G401.6 (cell line): Measurements from ENCODE around the gene MYOCD.

ENCODE experiments used
- FAIRE-seq: peaks from 2 replicates; lab custom pipeline; 2012; peaks lifted over from hg19 to GRCh38; lab: Jason Lieb, UNC

The MYOCD gene

DNA sequence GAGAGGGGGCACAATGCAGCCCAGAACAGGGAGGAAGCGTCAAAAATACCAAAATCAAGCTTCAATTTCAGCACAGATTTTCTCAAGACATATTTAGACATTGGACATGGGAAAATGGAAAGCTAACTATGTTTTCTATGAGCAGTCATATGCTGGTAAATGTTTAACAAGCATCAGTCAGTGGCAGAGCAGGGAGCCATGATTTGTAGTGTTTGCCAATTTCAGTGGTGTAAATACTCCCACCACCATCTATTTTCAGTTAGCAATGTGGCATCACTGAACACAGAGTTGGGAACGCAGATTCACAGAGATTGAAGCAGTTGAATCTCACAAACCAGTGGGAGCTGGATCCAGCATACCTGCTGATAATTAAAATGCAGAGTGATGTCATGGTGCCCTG is 24.6 kb upstream of the MYOCD start:
- no peak for FAIRE-seq

DNA sequence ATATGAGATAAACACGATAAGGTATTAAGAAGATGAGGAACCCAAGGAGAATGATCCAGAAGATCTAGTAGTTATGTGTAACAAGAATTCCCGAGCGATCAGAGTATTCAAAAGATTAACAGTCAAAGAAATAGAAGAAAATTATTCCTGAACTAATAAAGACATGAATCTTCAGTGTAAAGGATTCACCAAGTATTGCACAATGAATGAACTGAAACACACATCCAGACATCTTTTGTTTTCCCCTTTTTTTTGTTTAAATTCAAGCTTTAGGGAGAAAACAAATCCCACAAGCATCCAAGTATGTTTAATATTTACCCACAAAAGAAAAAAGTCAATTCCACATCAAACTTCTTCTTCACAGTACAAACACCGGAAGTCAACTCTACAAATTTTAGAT is 23.7 kb upstream of the MYOCD start:
- no peak for FAIRE-seq

DNA sequence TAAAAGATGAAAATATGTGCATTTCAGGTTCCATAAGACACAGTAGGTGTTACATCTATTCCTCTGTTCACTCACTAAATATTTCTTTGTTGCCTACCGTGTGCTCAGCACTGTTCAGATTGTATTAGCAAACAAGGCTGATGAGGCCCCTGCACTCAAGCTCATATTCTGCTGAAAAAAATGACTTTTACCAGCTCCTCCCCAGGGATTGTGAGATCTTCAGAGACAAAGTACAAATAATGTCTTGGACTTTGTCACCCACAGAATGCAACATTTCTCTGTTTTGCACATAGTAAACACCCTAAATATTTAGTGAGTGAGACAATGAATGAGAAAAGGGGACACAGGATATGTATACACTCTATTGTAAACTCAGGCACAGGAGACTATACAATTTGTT is 21.9 kb upstream of the MYOCD start:
- FAIRE-seq: no peak

DNA sequence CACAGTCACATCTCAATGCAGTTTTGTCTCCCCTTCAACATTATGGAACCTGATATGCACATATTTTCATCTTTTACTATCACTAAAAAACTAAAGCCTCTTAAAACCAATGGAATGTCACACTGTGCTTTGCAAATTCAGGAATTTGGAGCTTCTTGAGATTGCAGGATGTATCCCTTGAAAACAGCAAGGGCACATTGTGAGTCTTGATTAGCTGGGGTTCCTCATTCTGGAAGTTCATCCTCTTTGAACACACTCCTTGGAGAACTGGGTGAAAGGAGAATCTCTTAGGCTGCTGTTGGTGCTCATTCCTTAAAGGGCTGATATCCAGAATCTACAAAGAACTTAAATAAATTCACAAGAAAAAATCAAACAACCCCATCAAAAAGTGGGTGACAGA is 21.1 kb upstream of the MYOCD start:
- FAIRE-seq: no peak

DNA sequence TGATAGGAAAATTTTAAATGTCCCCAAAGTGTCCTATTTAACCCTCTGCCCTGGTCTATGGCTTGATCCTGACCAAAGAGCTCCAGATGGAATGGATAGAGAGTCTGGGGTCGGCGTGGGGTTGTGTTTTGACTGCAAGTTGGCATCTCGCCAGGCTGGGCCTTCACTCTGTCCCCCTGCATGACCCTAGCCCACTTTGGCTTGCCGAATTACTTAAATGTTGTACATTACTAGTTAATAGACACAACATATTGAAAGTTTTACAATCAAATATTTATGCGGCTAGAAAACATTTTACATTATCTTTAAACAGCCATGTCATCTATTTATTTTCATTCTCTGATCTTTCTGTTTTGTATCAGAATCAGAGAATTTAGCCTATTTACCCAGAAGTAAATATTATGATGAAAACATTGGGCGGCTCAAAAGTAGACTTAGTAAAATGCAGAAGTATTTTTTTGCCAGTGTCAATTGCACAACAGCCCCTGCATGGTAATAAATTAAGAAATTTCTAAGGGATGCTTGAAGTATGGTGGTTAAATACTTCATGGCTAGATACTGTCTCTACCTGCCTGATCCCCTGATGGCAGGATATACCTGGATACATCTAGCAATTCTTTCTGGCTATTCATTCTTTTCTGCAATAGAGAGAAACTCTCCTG is 18.8 kb upstream of the MYOCD start:
- FAIRE-seq: no peak

DNA sequence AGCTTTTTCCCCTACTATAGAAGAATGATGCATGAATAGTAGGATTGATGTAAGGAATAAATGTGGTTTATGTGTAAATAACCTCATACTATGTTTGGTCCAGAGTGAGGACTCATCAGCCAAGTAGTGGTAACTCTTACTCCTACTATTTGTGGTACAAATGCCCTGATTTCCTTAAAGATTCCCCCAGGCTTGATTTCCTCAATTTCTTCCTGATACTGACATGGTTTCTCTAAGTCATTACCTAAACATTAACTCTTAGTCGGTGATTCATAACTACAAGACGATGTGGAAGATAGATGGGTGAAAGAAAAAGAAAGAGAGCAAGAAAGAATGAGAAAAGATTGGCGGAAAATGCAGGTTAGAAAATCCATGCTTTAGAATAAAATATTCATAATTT is 17.2 kb upstream of the MYOCD start:
- FAIRE-seq: no peak

DNA sequence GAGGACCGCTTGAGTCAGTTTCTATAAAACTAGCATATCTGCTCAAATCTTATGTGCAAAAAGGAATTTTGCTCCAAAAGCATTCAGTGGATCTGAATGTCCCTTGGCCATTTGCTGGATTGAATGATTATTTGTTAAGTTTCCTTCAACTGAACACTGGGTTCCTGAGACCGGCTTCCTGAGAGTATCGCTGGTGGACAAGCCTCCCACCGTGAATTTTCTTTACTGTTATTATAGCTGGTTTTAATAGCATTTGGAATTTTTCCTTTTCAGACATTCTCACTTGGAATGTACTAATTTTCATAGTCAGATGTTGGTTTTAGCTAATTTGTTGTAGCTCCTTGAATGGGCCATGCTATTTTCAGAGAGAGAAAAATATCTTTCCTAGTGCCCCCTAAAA is 9.8 kb upstream of the MYOCD start:
- FAIRE-seq: no peak

DNA sequence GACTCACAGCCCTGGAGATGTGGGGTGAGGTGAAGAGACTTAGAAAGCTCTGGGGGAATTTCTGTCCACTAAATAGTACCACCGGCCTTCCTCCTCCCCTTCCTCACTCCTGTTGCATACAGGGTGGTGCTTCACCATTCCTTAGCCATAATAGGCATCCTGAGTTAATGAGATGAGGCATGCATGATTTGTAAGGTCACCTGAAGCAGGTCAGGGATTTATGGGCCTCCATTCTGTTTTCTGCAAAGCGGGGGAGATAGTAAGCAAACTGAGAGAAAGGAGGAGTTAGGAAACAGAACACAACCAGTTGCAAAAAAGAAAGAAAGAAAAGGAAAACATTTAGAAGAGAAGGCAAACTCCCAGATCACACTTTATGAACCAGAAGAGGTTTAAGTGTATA is 9.3 kb upstream of the MYOCD start:
- FAIRE-seq: no peak

DNA sequence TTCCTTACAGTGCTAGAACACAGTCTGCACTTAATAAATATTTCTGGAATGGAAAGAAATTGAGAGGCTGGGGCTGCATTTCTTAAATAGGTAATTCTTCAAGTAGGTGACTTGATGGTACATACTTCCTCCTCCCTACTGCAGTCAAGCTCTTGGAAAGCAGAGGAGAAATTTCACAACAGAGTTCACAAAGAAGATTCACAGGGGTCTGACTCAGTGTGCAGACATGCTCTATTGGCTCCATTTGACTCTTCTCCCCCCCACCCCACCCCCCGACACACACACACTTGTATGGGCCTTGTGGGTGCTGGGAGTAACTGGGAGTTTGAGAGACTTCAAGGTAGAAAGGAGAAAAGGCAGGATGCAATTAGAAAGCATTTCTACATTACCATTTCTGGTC is 6.2 kb upstream of the MYOCD start:
- FAIRE-seq: no peak

DNA sequence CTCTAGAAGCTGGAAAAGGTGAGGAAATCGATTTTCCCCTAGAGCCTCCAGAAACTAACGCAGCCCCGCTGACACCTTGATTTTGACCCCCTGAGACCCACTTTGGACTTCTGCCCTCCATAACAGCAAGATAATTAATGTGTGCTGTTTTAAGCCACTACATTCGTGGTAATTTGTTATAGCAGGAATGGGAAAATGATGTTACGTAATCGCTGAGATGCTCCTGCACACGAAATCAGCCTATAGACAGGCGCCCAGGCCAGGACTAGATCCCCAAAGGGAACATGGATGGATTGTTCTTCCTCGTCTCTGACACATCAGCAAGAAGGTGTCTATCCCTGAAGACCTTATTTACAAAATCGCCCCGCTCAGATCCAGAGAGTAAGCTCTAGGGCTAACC is 1.4 kb upstream of the MYOCD start:
- no peak for FAIRE-seq

DNA sequence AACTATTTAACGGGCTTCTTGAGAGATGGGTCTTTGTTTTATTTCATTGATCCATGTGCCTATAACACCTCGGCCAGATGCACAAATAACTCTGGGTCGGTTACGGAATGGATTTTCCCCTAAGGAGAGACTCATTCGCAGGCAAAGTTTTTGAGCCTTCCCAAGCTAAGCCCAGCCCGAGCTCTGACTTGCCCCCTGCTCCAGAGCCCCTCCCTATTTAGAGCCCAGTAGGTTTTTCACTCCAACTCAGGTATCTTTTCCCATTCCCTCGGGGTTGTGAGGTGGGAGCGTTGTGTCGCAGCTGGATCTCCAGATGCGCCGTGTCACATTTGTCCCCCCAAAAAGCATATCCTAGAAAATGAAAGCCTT is 812 bp upstream of the MYOCD start:
- no peak for FAIRE-seq

DNA sequence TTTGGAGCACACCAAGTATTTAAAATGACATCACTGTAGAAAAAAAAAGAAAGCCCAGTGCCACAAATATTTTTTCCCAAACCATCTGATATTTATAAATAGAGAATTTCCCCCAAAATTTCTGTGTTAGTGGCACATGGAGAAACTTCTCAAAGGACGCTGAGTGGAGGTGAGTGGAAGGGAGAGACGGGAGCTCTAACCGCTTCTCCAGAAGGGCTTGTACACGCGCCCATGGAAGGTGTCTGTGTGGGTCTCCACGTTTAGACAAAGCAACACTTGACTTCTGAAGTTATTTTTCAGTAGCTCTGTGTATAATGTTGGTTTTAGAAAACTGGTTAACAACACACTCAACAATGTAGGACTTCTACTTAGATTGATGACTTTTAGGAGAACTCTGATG is 1.0 kb downstream of the MYOCD start:
- FAIRE-seq: no peak

DNA sequence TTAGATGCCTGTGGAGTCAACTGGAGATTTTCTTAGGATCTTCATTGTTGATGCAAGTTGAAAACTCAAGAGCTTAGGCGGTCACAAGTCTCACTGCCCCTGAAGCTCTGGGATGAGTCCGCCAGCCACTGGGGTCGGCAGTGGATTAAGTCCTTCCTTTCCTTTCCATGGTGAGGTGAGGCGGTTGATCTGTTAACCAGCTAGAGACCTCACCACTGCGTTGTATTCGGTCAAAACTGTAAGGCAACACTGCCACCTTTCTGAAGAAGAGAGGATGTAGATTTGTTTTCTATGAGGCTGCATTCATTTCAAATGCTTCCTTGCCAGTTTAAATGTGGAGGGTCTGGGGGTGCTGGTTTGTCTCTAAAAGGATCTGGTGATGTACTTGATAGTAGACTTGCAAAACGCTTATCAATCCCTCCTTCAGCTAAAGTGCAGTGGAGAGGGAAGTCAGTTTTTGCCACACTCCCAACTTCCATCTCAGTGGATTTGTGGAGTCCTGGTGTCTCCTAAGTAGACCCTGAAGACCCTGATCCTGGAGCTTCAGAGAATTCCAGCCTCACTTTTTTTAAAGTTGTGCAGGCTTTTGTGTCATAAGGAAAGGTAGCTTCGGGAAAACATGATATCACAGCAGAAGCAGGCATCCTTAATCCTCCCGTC is 1.7 kb downstream of the MYOCD start:
- no peak for FAIRE-seq

DNA sequence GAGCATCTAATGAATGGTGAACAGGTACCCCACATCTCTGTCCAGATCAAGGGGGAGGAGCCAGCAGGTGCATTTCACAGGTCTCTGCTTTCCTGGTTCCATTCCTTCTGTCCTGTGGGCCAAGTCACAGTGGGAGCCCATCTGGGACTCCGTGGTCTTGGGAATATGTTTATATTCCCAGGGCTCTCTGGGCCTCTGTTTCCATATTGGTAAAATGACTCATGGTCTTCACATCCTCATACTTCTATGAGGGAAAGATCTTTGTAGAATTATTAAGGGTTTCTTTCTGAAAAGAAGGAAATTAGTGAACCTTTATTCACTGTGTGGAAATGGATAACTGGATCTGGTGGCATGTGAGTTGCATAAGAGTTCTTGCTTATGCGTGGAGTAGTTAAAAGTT is 6.2 kb downstream of the MYOCD start:
- FAIRE-seq: no peak

DNA sequence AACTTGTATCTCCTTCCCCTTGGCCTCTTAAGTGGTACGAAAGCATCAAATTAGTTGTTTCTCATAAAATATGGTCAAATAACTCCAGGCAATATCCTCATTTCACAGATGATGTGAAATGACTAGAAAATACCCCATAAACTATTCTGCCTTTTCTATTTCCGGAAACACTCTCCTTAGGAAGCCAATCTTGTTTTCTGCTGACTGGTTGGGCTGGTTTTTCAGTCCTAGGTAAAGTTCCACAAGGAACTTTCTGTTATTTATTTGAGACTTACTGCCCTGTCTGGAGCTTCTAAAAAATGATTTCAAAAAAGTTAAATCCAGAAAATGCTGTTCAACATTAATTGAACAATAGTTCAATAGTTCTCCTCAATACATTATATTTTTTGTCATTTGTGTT is 7.3 kb downstream of the MYOCD start:
- FAIRE-seq: no peak

DNA sequence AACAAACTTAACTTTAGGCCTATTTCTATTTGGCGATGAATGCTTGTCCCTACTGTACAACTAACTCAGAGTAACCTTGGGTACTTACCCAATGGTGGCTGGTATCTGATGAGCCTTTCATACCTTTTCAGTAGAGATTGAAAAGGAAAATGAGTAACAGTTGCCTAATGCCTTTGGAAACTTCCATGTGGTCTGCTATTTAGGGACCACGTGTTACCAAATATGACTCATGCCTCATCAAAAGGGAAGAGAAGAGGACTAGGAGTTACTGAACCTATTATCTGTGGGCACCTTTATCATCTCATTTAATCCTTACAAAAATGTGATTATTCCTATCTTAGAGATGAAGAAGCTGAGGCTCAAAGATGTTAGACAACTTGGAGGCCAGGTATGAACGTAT is 8.1 kb downstream of the MYOCD start:
- FAIRE-seq: no peak

DNA sequence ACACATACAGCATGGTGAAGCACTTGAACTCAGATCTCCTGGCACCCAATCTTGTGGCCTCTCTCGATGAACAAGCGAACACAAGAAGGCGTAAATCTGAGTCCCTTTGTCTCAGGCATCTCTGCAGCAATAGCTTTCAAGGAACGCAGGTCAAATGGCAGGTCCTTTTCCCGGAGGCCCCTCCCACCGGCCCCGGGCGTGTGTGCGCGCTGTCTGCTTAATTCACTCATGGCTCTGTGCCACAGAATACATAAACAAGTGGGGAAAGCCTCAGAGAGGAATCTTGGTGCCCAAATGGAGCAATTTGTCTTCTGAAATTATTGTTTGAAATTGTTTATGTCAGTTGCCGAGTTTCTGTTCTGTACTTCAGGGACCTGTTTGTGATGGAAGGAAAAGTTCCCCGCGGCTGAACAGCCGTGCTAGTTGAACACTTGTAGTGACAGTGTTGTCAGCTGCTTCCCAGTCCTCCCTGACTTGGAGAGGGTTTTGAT is 14.8 kb downstream of the MYOCD start:
- no peak for FAIRE-seq

DNA sequence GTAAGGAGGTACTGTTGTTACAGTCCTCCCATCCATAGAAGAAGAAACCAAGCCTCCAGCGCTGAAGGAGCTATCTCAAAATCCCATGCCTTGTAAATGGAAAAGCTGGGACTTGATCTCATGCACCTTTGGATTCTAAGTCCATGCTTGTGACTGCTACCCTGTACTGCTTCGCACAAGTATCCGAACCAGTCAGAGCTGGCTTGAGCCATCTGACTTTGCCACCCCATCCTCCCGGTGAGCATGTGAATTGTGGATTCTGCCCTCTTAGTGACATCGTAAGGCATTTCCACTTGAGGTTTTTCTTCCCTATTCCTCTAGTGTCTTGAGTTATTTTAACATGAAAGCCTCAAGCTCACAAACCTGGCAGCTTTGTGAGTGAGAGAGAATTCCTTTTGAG is 15.3 kb downstream of the MYOCD start:
- FAIRE-seq: no peak

DNA sequence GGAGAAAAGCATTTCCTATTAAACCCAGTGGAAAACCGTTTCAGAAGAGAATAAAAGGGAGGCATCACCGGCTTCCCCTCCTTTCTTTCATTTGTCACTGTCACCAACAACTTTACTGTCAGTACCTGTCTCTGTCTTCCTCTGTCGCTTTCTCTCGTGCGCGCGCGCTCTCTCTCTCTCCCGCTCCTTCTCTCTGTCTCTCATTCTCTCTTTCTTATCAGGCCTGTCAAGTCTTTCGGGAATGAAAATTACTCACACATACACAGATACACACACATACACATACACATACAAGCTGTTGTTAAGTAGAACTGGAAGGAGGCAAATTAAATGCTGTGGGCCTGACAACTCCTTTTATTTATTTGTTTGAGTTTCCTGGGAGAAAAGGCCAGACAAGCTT is 17.6 kb downstream of the MYOCD start:
- no peak for FAIRE-seq

DNA sequence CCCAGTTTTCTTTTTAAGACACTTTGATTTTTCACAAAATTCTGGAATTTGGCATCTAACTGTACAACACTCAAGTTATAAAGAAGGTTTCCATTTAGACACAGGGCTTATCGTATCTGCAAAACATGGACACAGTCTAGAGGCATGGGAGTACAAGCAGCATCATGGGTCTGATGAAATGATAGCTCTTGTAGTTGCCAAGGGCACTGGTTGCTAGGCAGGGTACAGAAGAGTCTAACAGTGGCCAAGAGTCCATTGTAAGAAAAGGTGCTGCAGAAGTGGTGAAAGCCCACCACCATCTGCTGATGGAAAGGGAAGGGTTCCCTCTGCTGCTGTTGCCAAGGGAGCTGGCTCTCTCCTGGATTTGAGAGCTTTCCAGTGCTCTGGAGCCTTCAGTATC is 20.8 kb downstream of the MYOCD start:
- no peak for FAIRE-seq

DNA sequence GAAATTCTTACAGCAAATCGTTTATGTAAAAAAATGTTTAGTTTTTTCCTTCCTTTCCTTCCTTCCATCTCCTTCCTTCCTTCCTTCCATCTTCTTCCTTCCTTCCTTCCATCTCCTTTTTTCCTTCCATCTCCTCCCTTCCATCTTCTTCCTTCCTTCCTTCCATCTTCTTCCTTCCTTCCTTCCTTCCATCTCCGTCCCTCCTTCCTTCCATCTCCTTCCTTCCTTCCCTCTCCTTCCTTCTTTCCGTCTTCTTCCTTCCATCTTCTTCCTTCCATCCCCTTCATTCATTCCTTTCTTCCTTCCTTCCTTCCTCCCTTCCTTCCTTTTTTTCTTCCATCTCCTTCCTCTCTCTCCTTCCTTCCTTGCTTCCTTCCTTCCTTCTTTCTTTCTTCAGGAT is 22.7 kb downstream of the MYOCD start:
- FAIRE-seq: no peak

DNA sequence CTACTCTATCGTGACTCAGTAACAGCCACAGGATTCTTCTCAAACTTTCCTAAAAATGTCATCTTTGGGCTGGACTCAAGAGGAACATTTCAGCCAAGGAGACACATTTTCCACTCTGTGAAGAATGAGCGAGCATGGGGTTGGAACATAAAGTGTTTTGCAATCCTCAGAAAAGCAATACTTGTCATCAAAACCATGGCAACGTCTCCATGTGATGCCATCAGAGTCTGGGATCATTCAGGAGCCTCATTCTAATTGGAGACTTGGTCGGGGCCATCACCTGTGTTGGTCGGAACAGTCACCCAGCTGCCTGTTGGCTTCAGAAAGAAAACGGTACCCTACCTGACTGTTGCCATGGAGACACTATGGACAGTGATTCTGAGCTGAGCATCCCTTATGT is 25.5 kb downstream of the MYOCD start:
- no peak for FAIRE-seq

DNA sequence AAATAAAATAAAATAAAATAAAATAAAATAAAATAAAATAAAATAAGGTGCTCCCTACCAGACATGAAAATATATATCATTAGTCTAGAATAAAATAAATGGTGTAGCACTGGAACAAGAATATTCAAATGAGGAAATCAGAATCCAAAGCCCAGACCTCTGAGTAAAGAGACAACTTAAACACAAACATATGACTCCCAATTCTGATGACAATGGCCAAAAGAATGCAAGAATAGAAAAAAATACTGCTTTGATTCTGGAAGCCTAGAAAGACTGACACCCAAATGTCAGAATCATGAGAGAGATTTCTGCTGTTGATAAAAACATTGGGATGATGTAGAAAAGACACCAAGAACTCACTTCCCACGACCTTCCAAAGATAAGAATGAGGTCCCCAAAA is 27.9 kb downstream of the MYOCD start:
- FAIRE-seq: no peak

DNA sequence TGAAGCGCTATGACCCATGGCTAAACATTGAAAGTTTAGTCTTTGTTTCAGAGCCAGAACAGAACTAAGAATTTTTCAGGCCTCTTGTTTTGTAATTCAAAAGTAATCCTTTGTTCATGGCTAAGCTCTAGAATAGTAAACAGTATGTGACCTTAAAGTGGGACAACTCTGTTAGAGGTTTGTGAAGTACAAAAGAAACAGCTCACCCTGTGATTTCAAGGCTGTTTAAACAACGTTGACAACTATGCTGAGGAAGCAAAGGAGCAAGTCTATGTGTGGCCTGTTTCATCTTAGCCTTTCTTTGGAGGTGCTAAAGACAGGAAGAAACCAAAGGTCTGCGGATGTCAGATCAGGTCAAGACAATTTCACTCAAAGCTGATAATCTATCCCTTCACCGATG is 40.4 kb downstream of the MYOCD start:
- FAIRE-seq: no peak

DNA sequence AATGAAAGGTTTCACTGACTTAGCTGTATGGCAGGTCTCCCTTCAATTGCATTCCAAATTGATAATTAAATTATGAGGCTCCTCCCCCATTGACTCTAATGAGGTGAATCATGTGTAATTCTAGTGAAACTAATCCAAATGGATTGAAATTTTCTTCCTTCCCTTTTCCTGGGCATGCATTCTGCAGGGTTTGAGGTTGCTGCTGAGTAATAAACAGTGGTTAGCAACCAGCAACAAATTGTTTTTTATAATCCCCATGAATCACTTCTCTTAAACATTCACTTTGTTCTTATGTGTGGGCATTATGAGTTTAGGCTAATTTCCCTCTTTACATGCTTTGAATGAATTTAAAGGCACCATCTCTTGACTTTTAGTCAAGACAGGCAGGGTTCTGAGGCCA is 43.4 kb downstream of the MYOCD start:
- no peak for FAIRE-seq
